Astrocyte (in vitro differentiated cells and primary cell): Measurements from ENCODE around the gene CETN1. TPM values are rescaled to one million over a fixed set of nuclear protein-coding genes. Genes with fewer than 3 reads are reported as not detected.

Experiments used
- DNase-seq: peaks from one replicate; pipeline ENCODE4 v3.0.0-alpha.2; 2010; ENCODE audit warnings: low read depth
- FAIRE-seq: peaks from 2 replicates; lab custom pipeline; 2011; peaks lifted over from hg19 to GRCh38; lab: Jason Lieb, UNC
- H2AFZ ChIP-seq: 2 replicates; pipeline ENCODE4 v1.6.0; 2012; ENCODE audit warnings: low read depth, low read length, inconsistent platforms
- H3K27ac ChIP-seq: 2 replicates; pipeline ENCODE4 v1.5.1; 2011; ENCODE audit warnings: low read depth, low read length, inconsistent platforms
- H3K27me3 ChIP-seq: 2 replicates; pipeline ENCODE4 v1.6.0; 2011; ENCODE audit warnings: low read length, inconsistent platforms; ENCODE audit not compliant: insufficient read depth
- H3K36me3 ChIP-seq: 2 replicates; pipeline ENCODE4 v1.5.1; 2011; ENCODE audit warnings: low read length, inconsistent platforms; ENCODE audit not compliant: insufficient read depth
- H3K4me1 ChIP-seq: 2 replicates; pipeline ENCODE4 v1.5.1; 2011; ENCODE audit warnings: low read length, inconsistent platforms; ENCODE audit not compliant: insufficient read depth
- H3K4me2 ChIP-seq: 2 replicates; pipeline ENCODE4 v1.6.0; 2012; ENCODE audit warnings: low read length, inconsistent platforms
- H3K4me3 ChIP-seq: 2 replicates; pipeline ENCODE4 v1.5.1; 2011; ENCODE audit warnings: low read depth, mild to moderate bottlenecking, low read length, inconsistent platforms; ENCODE audit not compliant: insufficient read depth
- H3K79me2 ChIP-seq: 2 replicates; pipeline ENCODE4 v1.6.0; 2012; ENCODE audit warnings: mild to moderate bottlenecking, low read length, inconsistent platforms; ENCODE audit not compliant: insufficient read depth
- H3K9ac ChIP-seq: 2 replicates; pipeline ENCODE4 v1.6.0; 2012; ENCODE audit warnings: mild to moderate bottlenecking, low read length, inconsistent platforms
- H3K9me3 ChIP-seq: 2 replicates; pipeline ENCODE4 v1.5.1; 2012; ENCODE audit warnings: low read depth, mild to moderate bottlenecking, low read length, inconsistent platforms; ENCODE audit not compliant: insufficient read depth
- H4K20me1 ChIP-seq: 2 replicates; pipeline ENCODE4 v1.6.0; 2012; ENCODE audit warnings: low read length, inconsistent platforms; ENCODE audit not compliant: insufficient read depth
- H3K27ac Mint-ChIP-seq: one replicate; pipeline ENCODE4 v1.8.0; 2021; ENCODE audit warnings: mild to moderate bottlenecking, mixed read lengths; ENCODE audit not compliant: unreplicated experiment
- H3K27me3 Mint-ChIP-seq: one replicate; pipeline ENCODE4 v1.8.0; 2021; ENCODE audit warnings: low read depth, mixed read lengths; ENCODE audit not compliant: unreplicated experiment
- H3K36me3 Mint-ChIP-seq: one replicate; pipeline ENCODE4 v1.8.0; 2021; ENCODE audit warnings: low read depth, mixed read lengths; ENCODE audit not compliant: unreplicated experiment
- H3K4me1 Mint-ChIP-seq: one replicate; pipeline ENCODE4 v1.8.0; 2021; ENCODE audit warnings: low read depth, mixed read lengths; ENCODE audit not compliant: unreplicated experiment
- H3K4me3 Mint-ChIP-seq: one replicate; pipeline ENCODE4 v1.8.0; 2021; ENCODE audit warnings: mild to moderate bottlenecking, moderate library complexity, mixed read lengths; ENCODE audit not compliant: unreplicated experiment
- H3K9me3 Mint-ChIP-seq: one replicate; pipeline ENCODE4 v1.8.0; 2021; ENCODE audit warnings: mild to moderate bottlenecking, mixed read lengths; ENCODE audit not compliant: unreplicated experiment
- EZH2 ChIP-seq: IDR thresholded peaks from 2 replicates; pipeline ENCODE4 v1.6.1; 2012; ENCODE audit warnings: mild to moderate bottlenecking, low read length, inconsistent platforms; ENCODE audit not compliant: insufficient read depth
- total RNA-seq: library from RNA; stranded (reverse); gene quantifications from 2 replicates; pipeline ENCODE4 v1.2.1, GENCODE V29; 2021
- TF ChIP-seq, protein P1 (sequence below): IDR thresholded peaks from 2 replicates; pipeline ENCODE4 v1.5.1; 2011; ENCODE audit warnings: low read depth, mild to moderate bottlenecking, inconsistent platforms, low read length, moderate library complexity; ENCODE audit not compliant: insufficient read depth

CETN1 gene
- total RNA-seq, 1 donor from 2014 or later: not detected

DNA sequence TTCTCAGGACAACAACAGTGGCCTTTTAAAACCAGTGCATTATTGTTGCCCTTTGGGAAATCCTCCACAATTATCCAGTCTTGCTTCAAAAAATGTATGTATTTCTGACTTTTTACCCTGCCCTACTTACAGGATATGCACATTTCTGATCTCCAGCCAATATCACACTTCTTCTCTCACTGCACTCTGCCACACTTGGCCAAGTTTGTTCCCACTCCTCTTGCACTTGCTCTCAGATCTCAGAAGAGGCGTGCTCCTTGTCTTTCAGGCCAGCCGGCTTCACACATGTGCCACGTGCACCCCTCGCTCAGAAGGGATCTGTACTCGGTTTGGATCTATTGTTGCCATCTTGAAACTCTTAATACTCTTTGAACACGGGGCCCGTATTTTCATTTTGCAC lies 32.0 kb downstream of the CETN1 start:
- TF ChIP-seq EZH2: no peak
- TF ChIP-seq, protein P1, sequence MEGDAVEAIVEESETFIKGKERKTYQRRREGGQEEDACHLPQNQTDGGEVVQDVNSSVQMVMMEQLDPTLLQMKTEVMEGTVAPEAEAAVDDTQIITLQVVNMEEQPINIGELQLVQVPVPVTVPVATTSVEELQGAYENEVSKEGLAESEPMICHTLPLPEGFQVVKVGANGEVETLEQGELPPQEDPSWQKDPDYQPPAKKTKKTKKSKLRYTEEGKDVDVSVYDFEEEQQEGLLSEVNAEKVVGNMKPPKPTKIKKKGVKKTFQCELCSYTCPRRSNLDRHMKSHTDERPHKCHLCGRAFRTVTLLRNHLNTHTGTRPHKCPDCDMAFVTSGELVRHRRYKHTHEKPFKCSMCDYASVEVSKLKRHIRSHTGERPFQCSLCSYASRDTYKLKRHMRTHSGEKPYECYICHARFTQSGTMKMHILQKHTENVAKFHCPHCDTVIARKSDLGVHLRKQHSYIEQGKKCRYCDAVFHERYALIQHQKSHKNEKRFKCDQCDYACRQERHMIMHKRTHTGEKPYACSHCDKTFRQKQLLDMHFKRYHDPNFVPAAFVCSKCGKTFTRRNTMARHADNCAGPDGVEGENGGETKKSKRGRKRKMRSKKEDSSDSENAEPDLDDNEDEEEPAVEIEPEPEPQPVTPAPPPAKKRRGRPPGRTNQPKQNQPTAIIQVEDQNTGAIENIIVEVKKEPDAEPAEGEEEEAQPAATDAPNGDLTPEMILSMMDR: no peak
- Mint-ChIP-seq H3K27ac (no peak overlapping the region), H3K36me3 (no peaks in the 10 kb centered on the region), H3K27me3 (peaks cover 5% of the 10 kb centered on the region), H3K9me3 (no peaks in the 10 kb centered on the region), H3K4me3 (no peak overlapping the region), H3K4me1 (peaks cover 5% of the 10 kb centered on the region)
- no peaks in the 10 kb centered on the region for H3K79me2 ChIP-seq
- no peaks in the 10 kb centered on the region for H4K20me1 ChIP-seq
- no peak for DNase-seq
- H3K27ac ChIP-seq: no peak overlapping the region
- no peak for FAIRE-seq
- no peak overlapping the region for H3K9ac ChIP-seq
- no peak overlapping the region for H3K4me2 ChIP-seq
- H3K4me3 ChIP-seq: no peak overlapping the region
- peaks cover 4% of the 10 kb centered on the region for H3K27me3 ChIP-seq
- H3K36me3 ChIP-seq: no peaks in the 10 kb centered on the region
- no peaks in the 10 kb centered on the region for H3K4me1 ChIP-seq
- H3K9me3 ChIP-seq: no peaks in the 10 kb centered on the region
- no peak overlapping the region for H2AFZ ChIP-seq

DNA sequence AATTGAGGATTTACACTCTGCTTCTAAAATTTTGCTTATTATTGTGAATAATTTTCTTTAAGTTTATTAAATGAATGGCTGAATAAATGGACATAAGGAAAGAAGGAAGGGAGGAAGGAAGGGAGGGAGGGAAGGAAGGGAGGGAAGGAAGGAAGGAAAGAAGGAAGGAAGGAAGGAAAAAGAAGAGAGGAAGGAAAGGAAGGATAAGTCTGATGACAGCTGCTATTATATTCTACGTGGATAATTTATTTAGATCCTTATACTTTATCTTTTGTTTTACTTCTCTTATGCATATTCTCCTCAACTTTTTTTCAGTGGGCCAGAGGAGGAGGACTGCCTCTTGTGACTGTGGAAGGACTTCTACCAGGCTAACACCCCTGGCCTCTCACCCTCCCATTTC lies 34.0 kb downstream of the CETN1 start:
- DNase-seq (no peak), FAIRE-seq (no peak)
- Histone ChIP-seq H3K4me3 (no peak overlapping the region), H3K4me2 (no peak overlapping the region), H3K27me3 (peaks cover 13% of the 10 kb centered on the region), H2AFZ (no peak overlapping the region), H3K36me3 (no peaks in the 10 kb centered on the region), H3K9me3 (no peaks in the 10 kb centered on the region), H4K20me1 (no peaks in the 10 kb centered on the region), H3K79me2 (no peaks in the 10 kb centered on the region), H3K27ac (no peak overlapping the region), H3K9ac (no peak overlapping the region), H3K4me1 (no peaks in the 10 kb centered on the region)
- Mint-ChIP-seq H3K27me3 (peaks cover 8% of the 10 kb centered on the region), H3K4me1 (peaks cover 5% of the 10 kb centered on the region), H3K27ac (no peak overlapping the region), H3K9me3 (no peaks in the 10 kb centered on the region), H3K36me3 (no peaks in the 10 kb centered on the region), H3K4me3 (no peak overlapping the region)
- TF ChIP-seq, protein P1: no peak
- TF ChIP-seq EZH2: no peak

DNA sequence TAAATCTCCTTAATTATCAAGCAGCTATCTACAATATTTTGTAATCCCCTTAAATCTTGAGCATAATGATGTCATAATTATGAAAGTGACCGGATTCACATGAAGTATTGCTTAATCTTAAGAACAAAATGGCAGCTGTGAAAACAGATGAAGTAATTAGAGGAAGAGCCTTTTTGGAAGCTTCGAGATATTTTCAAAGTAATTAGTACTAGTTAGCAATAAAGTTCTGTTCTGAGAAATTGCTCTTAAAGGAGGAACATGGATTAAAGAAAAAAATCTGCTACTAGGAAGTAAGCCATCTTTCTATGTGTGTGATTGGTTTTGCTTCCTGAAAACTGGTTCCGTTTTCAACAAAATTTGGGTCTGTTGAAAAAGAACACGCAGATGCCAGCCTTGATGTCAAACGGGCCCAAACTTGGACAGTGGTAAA lies 34.9 kb downstream of the CETN1 start:
- no peaks in the 10 kb centered on the region for H3K4me1 ChIP-seq
- no peak for FAIRE-seq
- peaks cover 8% of the 10 kb centered on the region for H3K27me3 Mint-ChIP-seq
- no peak overlapping the region for H3K4me3 ChIP-seq
- no peaks in the 10 kb centered on the region for H3K36me3 Mint-ChIP-seq
- H3K9me3 ChIP-seq: no peaks in the 10 kb centered on the region
- no peak overlapping the region for H3K4me3 Mint-ChIP-seq
- H2AFZ ChIP-seq: no peak overlapping the region
- no peak for TF ChIP-seq EZH2
- TF ChIP-seq, protein P1: no peak
- H3K27ac Mint-ChIP-seq: no peak overlapping the region
- no peaks in the 10 kb centered on the region for H3K9me3 Mint-ChIP-seq
- no peak for DNase-seq
- H3K4me1 Mint-ChIP-seq: peaks cover 5% of the 10 kb centered on the region
- no peaks in the 10 kb centered on the region for H4K20me1 ChIP-seq
- H3K79me2 ChIP-seq: no peaks in the 10 kb centered on the region
- H3K27ac ChIP-seq: no peak overlapping the region
- H3K4me2 ChIP-seq: no peak overlapping the region
- H3K27me3 ChIP-seq: peaks cover 15% of the 10 kb centered on the region
- H3K36me3 ChIP-seq: no peaks in the 10 kb centered on the region
- no peak overlapping the region for H3K9ac ChIP-seq
